Endometrial microvascular endothelial cells (primary cell): ENCODE measurements around the gene REXO4. TPM values are rescaled to one million over a fixed set of nuclear protein-coding genes. Genes with fewer than 3 reads are reported as not detected.
"Not testable (repeated sequence)": the region's sequence is repeated elsewhere in the genome, so short reads cannot be mapped to it uniquely, and the experiment has no call there.

Experiments
- in situ Hi-C: cut with HindIII; loops from 2 replicates; pipeline ENCODE4 v1.10.0; 2017; ENCODE audit warnings: low sequenced_read_pairs, low pct_unique_long_range_greater_than_20kb; ENCODE audit errors: inconsistent ontology term
- total RNA-seq: library from RNA; depleted of rRNA; stranded (reverse); fragments of >200 nt; gene quantifications from one replicate; pipeline ENCODE4 v1.2.3, GENCODE V29; 2015; ENCODE audit errors: inconsistent ontology term

The REXO4 gene
- total RNA-seq, 1 donor from 2014 or later, result 18.7 TPM

GRCh38 chr9:133396952-133397351, 20.9 kb downstream of the REXO4 start:
- in situ Hi-C loops, result no loop called here

- in situ Hi-C loops, result no loop called here
Measured at GRCh38 chr9:133394687-133395271, 23.0 kb downstream of the REXO4 start.

GRCh38 chr9:133393399-133393798, 24.4 kb downstream of the REXO4 start:
- in situ Hi-C loops, result no loop called here

GRCh38 chr9:133392308-133392707, 25.5 kb downstream of the REXO4 start:
- in situ Hi-C loops, result not testable (repeated sequence)

- in situ Hi-C loops, result not testable (repeated sequence)
Measured at GRCh38 chr9:133391449-133391848, 26.4 kb downstream of the REXO4 start.

- in situ Hi-C loops, result no loop called here
Measured at GRCh38 chr9:133390713-133391112, 27.1 kb downstream of the REXO4 start.

- in situ Hi-C loops, result no loop called here
Measured at GRCh38 chr9:133389562-133389961, 28.2 kb downstream of the REXO4 start.

- in situ Hi-C loops, result no loop called here
Measured at GRCh38 chr9:133389025-133389557, 28.7 kb downstream of the REXO4 start.

GRCh38 chr9:133387680-133388079, 30.1 kb downstream of the REXO4 start:
- in situ Hi-C loops, result no loop called here

- in situ Hi-C loops, result no loop called here
Measured at GRCh38 chr9:133386338-133386737, 31.5 kb downstream of the REXO4 start.

GRCh38 chr9:133385452-133385851, 32.4 kb downstream of the REXO4 start:
- in situ Hi-C loops, result no loop called here

- in situ Hi-C loops, result no loop called here
Measured at GRCh38 chr9:133384736-133385321, 33.0 kb downstream of the REXO4 start.

- in situ Hi-C loops, result no loop called here
Measured at GRCh38 chr9:133383438-133383837, 34.4 kb downstream of the REXO4 start.

GRCh38 chr9:133382507-133383141, 35.2 kb downstream of the REXO4 start:
- in situ Hi-C loops, result no loop called here

GRCh38 chr9:133380734-133381133, 37.1 kb downstream of the REXO4 start:
- in situ Hi-C loops, result no loop called here

GRCh38 chr9:133379153-133380086, 38.4 kb downstream of the REXO4 start:
- in situ Hi-C loops, result loop anchor here (5.0 kb wide), 1 partner anchor 38 kb away; the partner anchor contains the start of gene REXO4

GRCh38 chr9:133378408-133378962, 39.3 kb downstream of the REXO4 start:
- in situ Hi-C loops, result loop anchor here (5.0 kb wide), 1 partner anchor 39 kb away; the partner anchor contains the start of gene REXO4

GRCh38 chr9:133377721-133378216, 40.0 kb downstream of the REXO4 start:
- in situ Hi-C loops, result loop anchor here (5.0 kb wide), 1 partner anchor 40 kb away; the partner anchor contains the start of gene REXO4
